Measurements from ENCODE around the gene PRSS12.

- TF ChIP-seq POLR2AphosphoS5 (IDR thresholded peaks at IDR 0.05) (no peak), CTCF (IDR thresholded peaks at IDR 0.05) (no peak), POLR2A (IDR thresholded peaks at IDR 0.05) (no peak)
Measured at GRCh38 chr4:118287711-118288451, 64.9 kb downstream of the PRSS12 start.
